IMR-90 (cell line): Measurements from ENCODE around the gene EPB41L4A. TPM values are rescaled to one million over a fixed set of nuclear protein-coding genes. Genes with fewer than 3 reads are reported as not detected.

Source experiments
- ATAC-seq: fragments of 200-7000 bp; cut with Tn5 transposase; 2 replicates; pipeline ENCODE4 v1.9.1; 2020; ENCODE audit warnings: low read depth, mild to moderate bottlenecking, moderate library complexity
- BruUV-seq: library from RNA; stranded (reverse); fragments of 400-500 nt; replicated peaks from 2 replicates; lab custom pipeline; 2021; lab: Mats Ljungman, UMichigan
- CTCF ChIA-PET: fragments of 300-600 bp; formaldehyde crosslinking; extraction: SDS; loops from one replicate; lab custom pipeline; 2021; ENCODE audit warnings: antibody characterized with exemption; lab: Yijun Ruan, JAX
- POLR2A ChIA-PET: fragments of 300-600 bp; sonication (Branson Sonifier 250); formaldehyde crosslinking; loops from one replicate; lab custom pipeline; 2022; ENCODE audit warnings: antibody characterized with exemption; ENCODE audit not compliant: unreplicated experiment; lab: Charles Lee
- DNase-seq: peaks from one replicate; pipeline ENCODE4 v3.0.0; 2013
- H2AFZ ChIP-seq: replicated peaks from 2 replicates; pipeline ENCODE3; 2013; ENCODE audit warnings: low read length, mild to moderate bottlenecking; ENCODE audit not compliant: poor library complexity
- H2AK5ac ChIP-seq: 2 replicates; pipeline ENCODE4 v1.6.1; 2013; ENCODE audit warnings: low read depth, low read length, inconsistent platforms
- H2AK9ac ChIP-seq: replicated peaks from 2 replicates; pipeline ENCODE3; 2013; ENCODE audit warnings: mild to moderate bottlenecking, low read depth, low read length, moderate library complexity; ENCODE audit not compliant: poor library complexity
- H2BK120ac ChIP-seq: 2 replicates; pipeline ENCODE4 v1.6.1; 2013; ENCODE audit warnings: low read depth, low read length, inconsistent platforms
- H2BK15ac ChIP-seq: 3 replicates; pipeline ENCODE4 v1.6.1; 2013; ENCODE audit warnings: low read depth, low read length, inconsistent platforms
- H2BK20ac ChIP-seq: 2 replicates; pipeline ENCODE4 v1.6.1; 2013; ENCODE audit warnings: low read depth, mild to moderate bottlenecking, inconsistent platforms, low read length, moderate library complexity
- H2BK5ac ChIP-seq: 2 replicates; pipeline ENCODE4 v1.6.1; 2013; ENCODE audit warnings: mild to moderate bottlenecking, low read depth, low read length, inconsistent platforms; ENCODE audit not compliant: poor library complexity, severe bottlenecking
- H3K14ac ChIP-seq: replicated peaks from 2 replicates; pipeline ENCODE4 v1.6.1; 2013; ENCODE audit warnings: low read depth, low read length, inconsistent platforms
- H3K18ac ChIP-seq: 2 replicates; pipeline ENCODE4 v1.6.1; 2013; ENCODE audit warnings: low read depth, low read length, control low read depth
- H3K23ac ChIP-seq: 2 replicates; pipeline ENCODE4 v1.6.1; 2013; ENCODE audit warnings: low read depth, low read length, inconsistent platforms
- H3K27ac ChIP-seq: 2 replicates; pipeline ENCODE4 v1.5.1; 2013; ENCODE audit warnings: mild to moderate bottlenecking, control low read depth, low read length; ENCODE audit not compliant: insufficient read depth
- H3K27me3 ChIP-seq: 2 replicates; pipeline ENCODE4 v1.6.1; 2013; ENCODE audit warnings: low read length; ENCODE audit not compliant: control insufficient read depth, insufficient read depth
- H3K36me3 ChIP-seq: 2 replicates; pipeline ENCODE4 v1.6.1; 2013; ENCODE audit warnings: low read length, mixed read lengths; ENCODE audit not compliant: control insufficient read depth, insufficient read depth
- H3K4ac ChIP-seq: 2 replicates; pipeline ENCODE4 v1.6.1; 2013; ENCODE audit warnings: low read depth, low read length, inconsistent platforms
- H3K4me1 ChIP-seq: 2 replicates; pipeline ENCODE4 v1.6.1; 2013; ENCODE audit warnings: low read length, mixed read lengths; ENCODE audit not compliant: control insufficient read depth, insufficient read depth
- H3K4me2 ChIP-seq: 2 replicates; pipeline ENCODE4 v1.6.1; 2013; ENCODE audit warnings: low read depth, mild to moderate bottlenecking, control low read depth, low read length, moderate library complexity
- H3K4me3 ChIP-seq: 2 replicates; pipeline ENCODE4 v1.5.1; 2013; ENCODE audit warnings: low read depth, mild to moderate bottlenecking, control low read depth, low read length, moderate library complexity; ENCODE audit not compliant: insufficient read depth
- H3K56ac ChIP-seq: 2 replicates; pipeline ENCODE4 v1.6.1; 2013; ENCODE audit warnings: low read length, inconsistent platforms; ENCODE audit not compliant: insufficient read depth; ENCODE audit errors: extremely low read depth
- H3K79me1 ChIP-seq, 2 experiments: 2 replicates each; pipeline ENCODE4 v1.6.1; 2013; ENCODE audit warnings: low read length in 2 of 2, inconsistent platforms in 1 of 2, low read depth in 1 of 2
- H3K9ac ChIP-seq: 2 replicates; pipeline ENCODE4 v1.6.1; 2013; ENCODE audit warnings: low read depth, low read length, control low read depth
- H3K9me1 ChIP-seq: 2 replicates; pipeline ENCODE4 v1.6.1; 2013; ENCODE audit warnings: low read length, inconsistent platforms; ENCODE audit not compliant: insufficient read depth
- H3K9me3 ChIP-seq: 2 replicates; pipeline ENCODE4 v1.6.1; 2013; ENCODE audit warnings: low read length; ENCODE audit not compliant: control insufficient read depth, insufficient read depth
- H4K20me1 ChIP-seq: 2 replicates; pipeline ENCODE4 v1.6.1; 2013; ENCODE audit warnings: low read length, inconsistent platforms; ENCODE audit not compliant: insufficient read depth
- H4K5ac ChIP-seq: 2 replicates; pipeline ENCODE4 v1.6.1; 2013; ENCODE audit warnings: mild to moderate bottlenecking, low read depth, low read length, control low read depth
- H4K8ac ChIP-seq, 2 experiments: 2 replicates each; pipeline ENCODE4 v1.6.1; 2013; ENCODE audit warnings: low read depth in 2 of 2, low read length in 2 of 2, control low read depth in 1 of 2, inconsistent platforms in 1 of 2
- H4K91ac ChIP-seq: 2 replicates; pipeline ENCODE4 v1.6.1; 2013; ENCODE audit warnings: low read depth, low read length, inconsistent platforms; ENCODE audit not compliant: insufficient read depth
- CEBPB ChIP-seq: IDR thresholded peaks from 2 replicates; pipeline ENCODE4 v1.6.1; 2012; ENCODE audit warnings: low read depth, low read length, improper control_type of control experiment
- CHD1 ChIP-seq: IDR thresholded peaks from 2 replicates; pipeline ENCODE4 v1.6.1; 2012; ENCODE audit warnings: low read depth, low read length, improper control_type of control experiment
- ELK1 ChIP-seq: fragments of 150-350 bp; IDR thresholded peaks from 2 replicates; pipeline ENCODE4 v1.6.1; 2016; ENCODE audit warnings: low read depth, mild to moderate bottlenecking, low read length, moderate library complexity, borderline replicate concordance
- FOS ChIP-seq: fragments of 150-350 bp; IDR thresholded peaks from 2 replicates; pipeline ENCODE4 v1.6.1; 2016; ENCODE audit warnings: low read depth, low read length
- MAFK ChIP-seq: IDR thresholded peaks from 2 replicates; pipeline ENCODE4 v1.6.1; 2012; ENCODE audit warnings: low read depth, low read length, improper control_type of control experiment
- MAZ ChIP-seq: IDR thresholded peaks from 2 replicates; pipeline ENCODE4 v1.6.1; 2012; ENCODE audit warnings: low read depth, mild to moderate bottlenecking, low read length, improper control_type of control experiment, moderate library complexity, borderline replicate concordance
- MXI1 ChIP-seq: IDR thresholded peaks from 2 replicates; pipeline ENCODE4 v1.6.1; 2012; ENCODE audit warnings: low read depth, mild to moderate bottlenecking, low read length, moderate library complexity, borderline replicate concordance
- POLR2A ChIP-seq: IDR thresholded peaks from 2 replicates; pipeline ENCODE4 v1.6.1; 2012; ENCODE audit warnings: mild to moderate bottlenecking, low read depth, low read length
- RAD21 ChIP-seq: IDR thresholded peaks from 2 replicates; pipeline ENCODE4 v1.6.1; 2012; ENCODE audit warnings: low read length, improper control_type of control experiment
- RCOR1 ChIP-seq: IDR thresholded peaks from 2 replicates; pipeline ENCODE4 v1.6.1; 2012; ENCODE audit warnings: mild to moderate bottlenecking, low read length, improper control_type of control experiment; ENCODE audit not compliant: insufficient replicate concordance
- RFX5 ChIP-seq: IDR thresholded peaks from 2 replicates; pipeline ENCODE4 v1.8.0; 2012; ENCODE audit warnings: low read depth, mild to moderate bottlenecking, low read length, moderate library complexity
- WGBS, 2 experiments: methylation state at CpG; one replicate each; pipeline versions ENCODE4 v1.1.5 to v1.1.7; 2013; ENCODE audit warnings: missing lambda C conversion rate in 2 of 2; ENCODE audit not compliant: insufficient read length in 1 of 2; ENCODE audit errors: extremely low coverage in 2 of 2; 5-methylcytosine and 5-hydroxymethylcytosine counted together
- dilution Hi-C: fragments of 300-500 bp; cut with HindIII; formaldehyde crosslinking; loops from one replicate; pipeline ENCODE4 v1.14.3; 2018; ENCODE audit warnings: low sequenced_read_pairs; ENCODE audit not compliant: unreplicated experiment
- in situ Hi-C: fragments of 300-500 bp; cut with MboI; formaldehyde crosslinking; loops from 3 replicates; pipeline ENCODE4 v1.14.3; 2019; ENCODE audit warnings: low sequenced_read_pairs, inconsistent platforms, mixed read lengths
- intact Hi-C: fragments of 100-400 bp; cut with micrococcal nuclease; formaldehyde crosslinking; loops from 2 replicates; pipeline ENCODE4 v1.10.0; 2022
- polyA plus RNA-seq, 3 experiments: library from polyadenylated mRNA; depleted of rRNA; stranded (reverse); fragments of >200 nt; gene quantifications; 2 replicates each; pipeline ENCODE4 v1.2.3, GENCODE V29; 2012; ENCODE audit warnings: low replicate concordance in 1 of 3
- total RNA-seq: library from RNA; depleted of rRNA; stranded (reverse); fragments of >200 nt; gene quantifications from 2 replicates; pipeline ENCODE4 v1.2.3, GENCODE V29; 2012
- TF ChIP-seq, protein P1 (sequence below): conservative IDR thresholded peaks from 2 replicates; pipeline ENCODE4 v1.5.1; 2012; ENCODE audit warnings: mild to moderate bottlenecking, low read depth, low read length, improper control_type of control experiment
- TF ChIP-seq, protein P2 (sequence below): fragments of 150-350 bp; IDR thresholded peaks from 2 replicates; pipeline ENCODE4 v1.6.1; 2017; ENCODE audit warnings: mild to moderate bottlenecking, antibody characterized with exemption, low read length, low read depth

Gene EPB41L4A
- total and polyA plus RNA-seq, 2 of the 4 experiments (the other 2 are of a cell fraction): under 0.01 to 0.02 TPM

DNA sequence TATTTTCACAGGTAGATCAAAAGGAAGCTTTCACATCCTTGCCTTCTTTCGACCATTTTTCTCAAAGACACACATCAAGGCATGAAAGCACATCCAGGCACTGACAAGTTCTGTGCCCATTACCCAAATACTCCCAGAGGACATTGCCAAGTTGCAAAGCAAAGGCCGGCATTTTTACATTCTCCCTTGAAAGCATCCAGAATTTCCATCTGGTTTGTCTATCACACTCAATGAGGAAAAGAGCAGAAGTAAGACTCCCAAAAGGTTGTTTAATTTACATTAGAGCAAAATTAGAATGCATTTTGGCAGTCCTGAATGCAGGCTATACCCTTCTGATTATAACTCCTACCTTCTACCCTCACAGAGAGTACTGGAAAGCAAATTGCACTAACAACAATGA lies 160.5 kb downstream of the EPB41L4A start:
- intact Hi-C loops: no loop called here
- dilution Hi-C loops: no loop called here
- no TSS peak for BruUV-seq

More for the DNA sequence above, 160.5 kb downstream of the EPB41L4A start:
- Histone ChIP-seq H2AFZ (no peak overlapping the region), H2AK5ac (no peak overlapping the region), H4K91ac (no peak overlapping the region), H2BK20ac (no peak overlapping the region), H3K4me3 (no peak overlapping the region), H3K4ac (no peak overlapping the region), H2BK15ac (no peak overlapping the region), H3K56ac (no peak overlapping the region), H3K14ac (no peak overlapping the region), H2AK9ac (no peak overlapping the region), H3K9ac (no peak overlapping the region), H4K8ac (no peak overlapping the region), H4K5ac (no peak overlapping the region), H3K27me3 (peaks cover 1% of the 10 kb centered on the region), H3K9me1 (no peaks in the 10 kb centered on the region), H2BK5ac (no peak overlapping the region), H3K4me1 (no peaks in the 10 kb centered on the region), H3K18ac (no peak overlapping the region), H2BK120ac (no peak overlapping the region), H3K9me3 (no peaks in the 10 kb centered on the region), H3K79me1 (no peaks in the 10 kb centered on the region), H4K20me1 (no peaks in the 10 kb centered on the region), H3K4me2 (no peak overlapping the region), H3K36me3 (no peaks in the 10 kb centered on the region), H3K27ac (no peak overlapping the region), H3K23ac (no peak overlapping the region)
- POLR2A ChIA-PET: no interaction called here
- DNase-seq (no peak), ATAC-seq (no peak)
- CTCF ChIA-PET: no interaction called here
- TF ChIP-seq CEBPB: no peak
- no peak for TF ChIP-seq RAD21
- no peak for TF ChIP-seq POLR2A
- no peak for TF ChIP-seq MAFK
- TF ChIP-seq, protein P1, sequence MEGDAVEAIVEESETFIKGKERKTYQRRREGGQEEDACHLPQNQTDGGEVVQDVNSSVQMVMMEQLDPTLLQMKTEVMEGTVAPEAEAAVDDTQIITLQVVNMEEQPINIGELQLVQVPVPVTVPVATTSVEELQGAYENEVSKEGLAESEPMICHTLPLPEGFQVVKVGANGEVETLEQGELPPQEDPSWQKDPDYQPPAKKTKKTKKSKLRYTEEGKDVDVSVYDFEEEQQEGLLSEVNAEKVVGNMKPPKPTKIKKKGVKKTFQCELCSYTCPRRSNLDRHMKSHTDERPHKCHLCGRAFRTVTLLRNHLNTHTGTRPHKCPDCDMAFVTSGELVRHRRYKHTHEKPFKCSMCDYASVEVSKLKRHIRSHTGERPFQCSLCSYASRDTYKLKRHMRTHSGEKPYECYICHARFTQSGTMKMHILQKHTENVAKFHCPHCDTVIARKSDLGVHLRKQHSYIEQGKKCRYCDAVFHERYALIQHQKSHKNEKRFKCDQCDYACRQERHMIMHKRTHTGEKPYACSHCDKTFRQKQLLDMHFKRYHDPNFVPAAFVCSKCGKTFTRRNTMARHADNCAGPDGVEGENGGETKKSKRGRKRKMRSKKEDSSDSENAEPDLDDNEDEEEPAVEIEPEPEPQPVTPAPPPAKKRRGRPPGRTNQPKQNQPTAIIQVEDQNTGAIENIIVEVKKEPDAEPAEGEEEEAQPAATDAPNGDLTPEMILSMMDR: no peak
- TF ChIP-seq, protein P2, sequence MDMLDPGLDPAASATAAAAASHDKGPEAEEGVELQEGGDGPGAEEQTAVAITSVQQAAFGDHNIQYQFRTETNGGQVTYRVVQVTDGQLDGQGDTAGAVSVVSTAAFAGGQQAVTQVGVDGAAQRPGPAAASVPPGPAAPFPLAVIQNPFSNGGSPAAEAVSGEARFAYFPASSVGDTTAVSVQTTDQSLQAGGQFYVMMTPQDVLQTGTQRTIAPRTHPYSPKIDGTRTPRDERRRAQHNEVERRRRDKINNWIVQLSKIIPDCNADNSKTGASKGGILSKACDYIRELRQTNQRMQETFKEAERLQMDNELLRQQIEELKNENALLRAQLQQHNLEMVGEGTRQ: no peak
- TF ChIP-seq RFX5: no peak
- TF ChIP-seq MAZ: no peak
- TF ChIP-seq MXI1: no peak
- TF ChIP-seq FOS: no peak
- no peak for TF ChIP-seq CHD1
- TF ChIP-seq ELK1: no peak
- TF ChIP-seq RCOR1: no peak
- WGBS, 2 experiments: no CpG with 5 or more reads among the region's 2 CpGs
- in situ Hi-C loops: no loop called here
